ENCODE measurements around the gene EPN1.

The EPN1 gene

GRCh38 chr19:55679343-55680257 is 4.6 kb downstream of the EPN1 start:
- DNase-seq (ENCODE audit: low read depth): no peak

GRCh38 chr19:55680339-55681130 is 5.5 kb downstream of the EPN1 start:
- no peak for DNase-seq (ENCODE audit: low read depth)

GRCh38 chr19:55681131-55682092 is 6.4 kb downstream of the EPN1 start:
- DNase-seq (ENCODE audit: low read depth): no peak

GRCh38 chr19:55683449-55684261 is 8.6 kb downstream of the EPN1 start:
- DNase-seq (ENCODE audit: low read depth): no peak

- DNase-seq (ENCODE audit: low read depth): no peak
Observed at GRCh38 chr19:55684946-55685681, 10.1 kb downstream of the EPN1 start.

GRCh38 chr19:55685776-55686175 is 10.8 kb downstream of the EPN1 start:
- no peak for DNase-seq (ENCODE audit: low read depth)

- DNase-seq (ENCODE audit: low read depth): no peak
Observed at GRCh38 chr19:55686311-55687050, 11.5 kb downstream of the EPN1 start.

GRCh38 chr19:55687281-55688201 is 12.5 kb downstream of the EPN1 start:
- no peak for DNase-seq (ENCODE audit: low read depth)

GRCh38 chr19:55688422-55689218 is 13.6 kb downstream of the EPN1 start:
- DNase-seq (ENCODE audit: low read depth): no peak

- no peak for DNase-seq (ENCODE audit: low read depth)
Observed at GRCh38 chr19:55689411-55690108, 14.5 kb downstream of the EPN1 start.

- DNase-seq (ENCODE audit: low read depth): no peak
Observed at GRCh38 chr19:55690109-55690768, 15.2 kb downstream of the EPN1 start.

- no peak for DNase-seq (ENCODE audit: low read depth)
Observed at GRCh38 chr19:55690769-55691545, 15.9 kb downstream of the EPN1 start.

GRCh38 chr19:55691561-55692481 is 16.8 kb downstream of the EPN1 start:
- no peak for DNase-seq (ENCODE audit: low read depth)

- DNase-seq (ENCODE audit: low read depth): no peak
Observed at GRCh38 chr19:55692681-55693081, 17.7 kb downstream of the EPN1 start.
